ENCODE measurements around the gene MAN1C1.

MAN1C1 gene

DNA sequence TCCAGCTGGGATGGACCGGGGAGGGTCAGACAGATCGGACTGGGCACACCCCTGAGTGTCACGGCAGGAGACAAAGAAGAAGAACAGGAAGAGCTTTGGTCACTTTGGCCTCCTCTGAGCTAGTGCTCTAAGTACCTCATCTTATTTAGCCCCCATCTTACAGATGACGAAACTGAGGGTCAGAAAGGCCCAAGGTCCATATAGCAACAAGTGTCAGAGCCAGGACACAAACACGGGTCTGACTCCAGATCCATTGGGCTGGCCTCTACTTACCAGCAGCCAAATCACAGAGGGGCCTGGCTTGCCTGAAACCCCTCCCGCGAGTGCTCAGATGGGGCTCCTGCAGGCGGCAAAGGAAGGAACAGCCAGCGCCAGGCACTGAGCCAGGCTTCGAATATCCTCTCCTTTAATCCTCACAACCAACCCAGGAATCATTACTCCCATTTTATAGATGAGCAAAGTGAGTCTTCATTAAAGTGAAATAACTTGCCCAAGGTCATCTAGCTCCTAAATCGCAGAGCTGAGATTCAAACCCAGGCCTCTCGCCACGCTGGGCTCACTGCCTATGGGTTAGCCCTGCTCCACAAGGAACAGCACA lies 157.7 kb downstream of the MAN1C1 start:
- Histone ChIP-seq H3K36me3 (no peaks in the 10 kb centered on the region), H3K27ac (no peak overlapping the region), H3K9me3 (no peaks in the 10 kb centered on the region), H3K27me3 (peaks cover 49% of the 10 kb centered on the region), H3K4me3 (ENCODE audit: low read depth in 1 of 2, low read length in 1 of 2) (no peak overlapping the region), H3K4me1 (ENCODE audit: control insufficient read depth in 1 of 2, insufficient read depth in 1 of 2, low read depth in 1 of 2, low read length in 1 of 2) (no peaks in the 10 kb centered on the region)
- TF ChIP-seq, protein P1, sequence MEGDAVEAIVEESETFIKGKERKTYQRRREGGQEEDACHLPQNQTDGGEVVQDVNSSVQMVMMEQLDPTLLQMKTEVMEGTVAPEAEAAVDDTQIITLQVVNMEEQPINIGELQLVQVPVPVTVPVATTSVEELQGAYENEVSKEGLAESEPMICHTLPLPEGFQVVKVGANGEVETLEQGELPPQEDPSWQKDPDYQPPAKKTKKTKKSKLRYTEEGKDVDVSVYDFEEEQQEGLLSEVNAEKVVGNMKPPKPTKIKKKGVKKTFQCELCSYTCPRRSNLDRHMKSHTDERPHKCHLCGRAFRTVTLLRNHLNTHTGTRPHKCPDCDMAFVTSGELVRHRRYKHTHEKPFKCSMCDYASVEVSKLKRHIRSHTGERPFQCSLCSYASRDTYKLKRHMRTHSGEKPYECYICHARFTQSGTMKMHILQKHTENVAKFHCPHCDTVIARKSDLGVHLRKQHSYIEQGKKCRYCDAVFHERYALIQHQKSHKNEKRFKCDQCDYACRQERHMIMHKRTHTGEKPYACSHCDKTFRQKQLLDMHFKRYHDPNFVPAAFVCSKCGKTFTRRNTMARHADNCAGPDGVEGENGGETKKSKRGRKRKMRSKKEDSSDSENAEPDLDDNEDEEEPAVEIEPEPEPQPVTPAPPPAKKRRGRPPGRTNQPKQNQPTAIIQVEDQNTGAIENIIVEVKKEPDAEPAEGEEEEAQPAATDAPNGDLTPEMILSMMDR (IDR thresholded peaks at IDR 0.05): no peak

DNA sequence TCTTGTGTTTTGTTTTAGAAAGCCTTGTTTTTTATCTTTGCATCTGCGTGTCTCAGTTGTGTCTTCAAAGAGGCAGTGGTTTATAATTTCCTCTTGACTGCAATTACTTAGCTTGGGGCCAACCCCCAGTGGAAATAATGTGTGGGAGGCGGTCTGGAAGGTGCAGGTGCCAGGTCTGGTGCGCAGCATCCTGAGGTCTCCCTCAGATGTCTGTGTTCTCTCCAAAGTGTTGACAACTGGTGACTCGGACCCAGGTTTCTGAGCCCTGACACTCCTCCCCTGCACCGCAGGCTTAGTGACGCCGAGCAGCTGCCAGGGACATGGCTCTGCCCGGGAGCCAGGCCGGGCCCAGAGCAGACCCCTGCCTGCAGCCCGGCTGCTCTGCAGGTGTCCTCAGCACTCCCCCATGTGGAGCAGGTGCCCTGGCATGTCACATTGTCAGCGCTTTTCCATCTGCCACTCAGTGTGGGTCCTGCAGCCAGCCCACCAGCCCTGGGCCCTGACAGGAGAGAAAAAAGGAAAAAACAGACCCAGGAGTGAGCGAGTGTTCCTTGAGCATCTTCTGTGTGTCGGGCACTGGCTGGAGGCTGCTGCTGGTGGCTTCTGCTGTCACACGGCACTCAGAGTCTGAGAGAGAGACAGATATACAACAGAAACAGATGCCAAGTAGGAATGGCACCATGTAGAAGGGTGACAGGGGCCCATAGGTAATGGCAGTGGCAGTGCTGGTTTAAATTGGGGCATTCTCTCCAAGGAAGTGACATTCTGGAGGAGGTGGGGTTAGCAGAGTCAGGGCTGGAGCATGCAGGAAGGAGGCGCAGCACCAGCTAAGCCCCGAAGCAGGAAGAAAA lies 158.6 kb downstream of the MAN1C1 start:
- Histone ChIP-seq H3K4me3 (ENCODE audit: low read depth in 1 of 2, low read length in 1 of 2) (no peak overlapping the region), H3K27ac (no peak overlapping the region), H3K9me3 (no peaks in the 10 kb centered on the region), H3K4me1 (ENCODE audit: control insufficient read depth in 1 of 2, insufficient read depth in 1 of 2, low read depth in 1 of 2, low read length in 1 of 2) (no peaks in the 10 kb centered on the region), H3K27me3 (peaks cover 44% of the 10 kb centered on the region), H3K36me3 (no peaks in the 10 kb centered on the region)
- TF ChIP-seq, protein P1 (IDR thresholded peaks at IDR 0.05): no peak

DNA sequence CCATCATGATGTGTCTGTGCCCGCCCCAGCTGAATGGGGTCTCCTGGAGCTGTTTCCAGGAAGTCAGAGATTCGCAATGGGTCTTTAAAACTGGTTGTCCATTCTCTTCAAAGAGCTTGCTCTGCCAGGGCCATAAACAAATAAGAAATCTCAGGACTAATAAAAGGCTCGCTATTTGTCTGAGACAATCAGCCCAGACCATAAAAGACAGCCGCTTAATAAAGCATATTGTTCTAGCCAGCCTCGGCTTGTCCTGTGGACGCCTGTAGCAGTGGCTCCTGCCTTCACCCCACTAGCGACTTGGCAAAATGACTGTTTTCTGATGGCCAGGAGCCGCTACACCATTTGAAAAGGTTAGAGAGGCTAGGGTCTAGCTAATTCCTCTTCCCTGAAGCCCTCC lies 162.8 kb downstream of the MAN1C1 start:
- Histone ChIP-seq H3K9me3 (no peaks in the 10 kb centered on the region), H3K4me3 (ENCODE audit: low read depth in 1 of 2, low read length in 1 of 2) (no peak overlapping the region)
- TF ChIP-seq, protein P1 (IDR thresholded peaks at IDR 0.05): no peak

DNA sequence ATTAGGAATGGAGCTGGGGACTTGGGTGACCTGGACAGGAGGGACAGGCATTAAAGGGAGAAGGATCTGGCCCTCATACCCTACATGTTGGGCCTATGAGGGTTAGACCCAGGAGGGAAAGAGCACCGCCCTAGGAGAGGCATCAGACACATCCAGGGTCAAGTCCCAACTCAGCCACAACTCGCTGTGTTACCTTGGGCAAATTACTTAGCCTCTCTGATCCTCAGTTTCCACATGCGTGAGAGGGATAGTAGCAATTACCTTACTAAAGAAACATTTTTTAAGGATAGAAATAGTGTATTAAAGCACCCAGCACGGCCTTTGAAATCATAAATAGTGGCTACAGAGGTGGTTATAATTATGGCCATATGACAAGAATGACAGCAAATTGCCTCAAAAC lies 163.3 kb downstream of the MAN1C1 start:
- no peaks in the 10 kb centered on the region for H3K4me1 ChIP-seq (ENCODE audit: control insufficient read depth in 1 of 2, insufficient read depth in 1 of 2, low read depth in 1 of 2, low read length in 1 of 2)
- no peaks in the 10 kb centered on the region for H3K9me3 ChIP-seq
- H3K27me3 ChIP-seq: peaks cover 8% of the 10 kb centered on the region
- no peaks in the 10 kb centered on the region for H3K36me3 ChIP-seq
- TF ChIP-seq, protein P1 (IDR thresholded peaks at IDR 0.05): no peak
- no peak overlapping the region for H3K27ac ChIP-seq
- no peak overlapping the region for H3K4me3 ChIP-seq (ENCODE audit: low read depth in 1 of 2, low read length in 1 of 2)

More for the DNA sequence above, 162.8 kb downstream of the MAN1C1 start:
- H3K4me1 ChIP-seq (ENCODE audit: control insufficient read depth in 1 of 2, insufficient read depth in 1 of 2, low read depth in 1 of 2, low read length in 1 of 2): no peaks in the 10 kb centered on the region
- no peak overlapping the region for H3K27ac ChIP-seq
- H3K36me3 ChIP-seq: no peaks in the 10 kb centered on the region
- H3K27me3 ChIP-seq: peaks cover 13% of the 10 kb centered on the region

DNA sequence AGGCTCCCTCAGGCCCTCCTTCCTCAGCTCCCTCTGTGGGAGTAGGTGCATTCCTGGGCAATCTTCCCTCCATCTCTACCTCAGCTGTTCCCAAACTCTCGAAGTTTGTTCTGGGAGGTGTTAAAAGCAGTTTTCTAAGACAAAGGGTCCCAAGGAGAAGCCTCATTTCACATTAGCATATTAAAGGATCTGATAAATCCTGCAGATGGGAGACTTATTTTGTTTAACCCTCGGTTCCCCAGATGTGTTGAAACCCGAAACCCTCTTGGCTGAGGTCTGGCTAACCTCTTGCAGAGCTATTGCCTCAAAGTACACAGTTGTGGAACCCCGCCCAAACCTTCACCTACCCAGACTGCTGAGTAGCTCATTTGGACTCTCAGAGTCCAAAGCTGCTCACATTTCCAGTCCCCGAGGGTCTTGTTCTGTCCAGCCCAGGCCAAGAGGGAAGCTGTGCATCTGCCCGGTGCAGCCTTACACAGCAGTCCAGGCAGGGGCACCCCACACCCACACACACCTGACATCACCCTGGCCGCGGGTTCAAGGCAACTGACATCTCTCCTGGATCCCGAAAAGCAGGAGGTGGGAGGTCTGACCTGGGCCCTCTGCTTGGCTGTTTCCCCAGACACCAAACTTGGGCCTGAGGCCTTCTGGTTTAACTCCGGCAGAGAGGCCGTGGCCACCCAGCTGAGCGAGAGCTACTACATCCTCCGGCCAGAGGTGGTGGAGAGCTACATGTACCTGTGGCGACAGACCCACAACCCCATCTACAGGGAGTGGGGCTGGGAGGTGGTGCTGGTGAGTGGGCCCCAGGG lies 163.9 kb downstream of the MAN1C1 start:
- H3K27ac ChIP-seq: no peak overlapping the region
- peaks cover 2% of the 10 kb centered on the region for H3K27me3 ChIP-seq
- H3K36me3 ChIP-seq: no peaks in the 10 kb centered on the region
- TF ChIP-seq, protein P1 (IDR thresholded peaks at IDR 0.05): no peak
- no peaks in the 10 kb centered on the region for H3K4me1 ChIP-seq (ENCODE audit: control insufficient read depth in 1 of 2, insufficient read depth in 1 of 2, low read depth in 1 of 2, low read length in 1 of 2)
- no peaks in the 10 kb centered on the region for H3K9me3 ChIP-seq
- no peak overlapping the region for H3K4me3 ChIP-seq (ENCODE audit: low read depth in 1 of 2, low read length in 1 of 2)
